Mesenchymal stem cell (in vitro differentiated cells and primary cell): Measurements from ENCODE around the gene DHRSX.

Experiments
- DNase-seq: peaks from one replicate; pipeline ENCODE4 v3.0.0-alpha.2; 2013
- H2AFZ ChIP-seq: one replicate; pipeline ENCODE4 v1.6.1; 2013; ENCODE audit warnings: low read depth, mild to moderate bottlenecking, control low read depth, inconsistent platforms, low read length, moderate library complexity
- H2AK5ac ChIP-seq: 2 replicates; pipeline ENCODE4 v1.6.1; 2013; ENCODE audit warnings: low read length, moderate library complexity, mild to moderate bottlenecking, inconsistent platforms; ENCODE audit not compliant: severe bottlenecking
- H2BK120ac ChIP-seq: one replicate; pipeline ENCODE4 v1.6.1; 2013; ENCODE audit warnings: low read depth, mild to moderate bottlenecking, inconsistent platforms, low read length, moderate library complexity
- H2BK12ac ChIP-seq, 2 experiments: one replicate each; pipeline ENCODE4 v1.6.1; 2013; ENCODE audit warnings: inconsistent platforms in 2 of 2, low read length in 2 of 2, mild to moderate bottlenecking in 2 of 2, moderate library complexity in 2 of 2, control low read depth in 1 of 2
- H2BK15ac ChIP-seq: one replicate; pipeline ENCODE4 v1.6.1; 2013; ENCODE audit warnings: mild to moderate bottlenecking, low read depth, inconsistent platforms; ENCODE audit not compliant: poor library complexity, severe bottlenecking
- H2BK5ac ChIP-seq: 2 replicates; pipeline ENCODE4 v1.6.1; 2013; ENCODE audit warnings: low read depth, mild to moderate bottlenecking, low read length, control low read depth, inconsistent platforms; ENCODE audit not compliant: poor library complexity, severe bottlenecking
- H3K14ac ChIP-seq, 2 experiments: one replicate each; pipeline ENCODE4 v1.6.1; 2013; ENCODE audit warnings: inconsistent platforms in 2 of 2, low read length in 2 of 2, control low read depth in 1 of 2, mild to moderate bottlenecking in 1 of 2, moderate library complexity in 1 of 2
- H3K18ac ChIP-seq, 2 experiments: one replicate each; pipeline ENCODE4 v1.6.1; 2013; ENCODE audit warnings: inconsistent platforms in 2 of 2, low read length in 2 of 2, control low read depth in 1 of 2, low read depth in 1 of 2, mild to moderate bottlenecking in 1 of 2
- H3K23ac ChIP-seq, 2 experiments: one replicate each; pipeline ENCODE4 v1.6.1; 2013; ENCODE audit warnings: inconsistent platforms in 2 of 2, low read length in 2 of 2, mild to moderate bottlenecking in 2 of 2, moderate library complexity in 2 of 2, control low read depth in 1 of 2
- H3K27ac ChIP-seq: 2 replicates; pipeline ENCODE4 v1.5.1; 2013; ENCODE audit warnings: mild to moderate bottlenecking, moderate library complexity, low read length, control low read depth, inconsistent platforms; ENCODE audit not compliant: poor library complexity, severe bottlenecking
- H3K27me3 ChIP-seq, 2 experiments: 2 replicates each; pipeline versions ENCODE4 v1.6.1 to v1.7.0; 2013; ENCODE audit warnings: low read length in 2 of 2, mild to moderate bottlenecking in 2 of 2, moderate library complexity in 2 of 2, control low read depth in 1 of 2, inconsistent platforms in 1 of 2; ENCODE audit not compliant: control insufficient read depth in 1 of 2, insufficient read depth in 1 of 2
- H3K36me3 ChIP-seq, 2 experiments: 2 replicates each; pipeline versions ENCODE4 v1.6.1 to v1.7.0; 2013; ENCODE audit warnings: low read length in 2 of 2, control low read depth in 1 of 2, inconsistent platforms in 1 of 2, low read depth in 1 of 2, mild to moderate bottlenecking in 1 of 2; ENCODE audit not compliant: insufficient read depth in 2 of 2, control insufficient read depth in 1 of 2
- H3K4ac ChIP-seq, 2 experiments: one replicate each; pipeline ENCODE4 v1.6.1; 2013; ENCODE audit warnings: inconsistent platforms in 2 of 2, low read length in 2 of 2, mild to moderate bottlenecking in 2 of 2, moderate library complexity in 2 of 2, control low read depth in 1 of 2, low read depth in 1 of 2
- H3K4me1 ChIP-seq: 2 replicates; pipeline ENCODE4 v1.6.1; 2013; ENCODE audit warnings: low read depth, low read length, control low read depth; ENCODE audit not compliant: control insufficient read depth, insufficient read depth
- H3K4me2 ChIP-seq: 2 replicates; pipeline ENCODE4 v1.6.1; 2013; ENCODE audit warnings: low read length, mild to moderate bottlenecking, inconsistent platforms; ENCODE audit not compliant: poor library complexity, severe bottlenecking
- H3K4me3 ChIP-seq, 2 experiments: 2 replicates each; pipeline versions ENCODE4 v1.5.1 to v1.7.0; 2013; ENCODE audit warnings: low read length in 2 of 2, mild to moderate bottlenecking in 2 of 2, control low read depth in 1 of 2, low read depth in 1 of 2; ENCODE audit not compliant: insufficient read depth in 1 of 2
- H3K79me1 ChIP-seq: replicated peaks from 2 replicates; pipeline ENCODE4 v1.6.1; 2013; ENCODE audit warnings: mild to moderate bottlenecking, control low read depth, low read length, inconsistent platforms; ENCODE audit not compliant: poor library complexity, severe bottlenecking
- H3K9ac ChIP-seq: 2 replicates; pipeline ENCODE4 v1.7.0; 2013; ENCODE audit warnings: mild to moderate bottlenecking, low read length, moderate library complexity
- H3K9me3 ChIP-seq: 2 replicates; pipeline ENCODE4 v1.7.0; 2013; ENCODE audit warnings: mild to moderate bottlenecking, low read length; ENCODE audit not compliant: control insufficient read depth
- H4K8ac ChIP-seq: one replicate; pipeline ENCODE4 v1.6.1; 2013; ENCODE audit warnings: inconsistent platforms, mild to moderate bottlenecking, low read length, moderate library complexity
- H4K91ac ChIP-seq: one replicate; pipeline ENCODE4 v1.6.1; 2013; ENCODE audit warnings: mild to moderate bottlenecking, low read length, inconsistent platforms
- WGBS: methylation state at CpG from one replicate; pipeline ENCODE4 v1.1.7; 2013; ENCODE audit warnings: mixed read lengths; 5-methylcytosine and 5-hydroxymethylcytosine counted together

The DHRSX gene

GRCh38 chrX:2330487-2330886 is 170.3 kb downstream of the DHRSX start:
- Histone ChIP-seq H3K18ac (no peak overlapping the region), H3K36me3 (no peaks in the 10 kb centered on the region), H3K9ac (no peak overlapping the region), H2BK5ac (no peak overlapping the region), H3K4me3 (no peak overlapping the region), H2BK15ac (no peak overlapping the region), H3K23ac (no peak overlapping the region), H2BK120ac (no peak overlapping the region), H3K4ac (no peak overlapping the region), H4K8ac (no peak overlapping the region), H3K9me3 (no peaks in the 10 kb centered on the region), H2BK12ac (no peak overlapping the region), H3K4me2 (no peak overlapping the region), H2AK5ac (no peak overlapping the region), H4K91ac (no peak overlapping the region), H2AFZ (no peak overlapping the region), H3K79me1 (peaks cover 2% of the 10 kb centered on the region), H3K14ac (no peak overlapping the region), H3K27me3 (no peaks in the 10 kb centered on the region), H3K27ac (no peak overlapping the region), H3K4me1 (no peaks in the 10 kb centered on the region)
- 99% methylated on average over 2 of the region's 2 CpGs for WGBS
- DNase-seq: no peak

- Histone ChIP-seq H4K8ac (no peak overlapping the region), H2BK5ac (no peak overlapping the region), H2BK12ac (no peak overlapping the region), H3K18ac (no peak overlapping the region), H2AFZ (no peak overlapping the region), H2BK120ac (no peak overlapping the region), H3K4me1 (no peaks in the 10 kb centered on the region), H3K9me3 (no peaks in the 10 kb centered on the region), H3K79me1 (peaks cover 13% of the 10 kb centered on the region), H3K9ac (no peak overlapping the region), H3K4me3 (no peak overlapping the region), H3K27me3 (no peaks in the 10 kb centered on the region), H4K91ac (no peak overlapping the region), H3K4me2 (no peak overlapping the region), H3K27ac (no peak overlapping the region), H3K14ac (no peak overlapping the region), H3K36me3 (peaks cover 0 to 4% of the 10 kb centered on the region in 2 experiments), H3K23ac (no peak overlapping the region), H2AK5ac (no peak overlapping the region), H2BK15ac (no peak overlapping the region), H3K4ac (no peak overlapping the region)
- DNase-seq: no peak
- WGBS: 98% methylated on average over 5 of the region's 5 CpGs
Observed at GRCh38 chrX:2327423-2327822, 173.4 kb downstream of the DHRSX start.

- no peak overlapping the region for H2AK5ac ChIP-seq
Observed at GRCh38 chrX:2325076-2325784, 175.5 kb downstream of the DHRSX start.

GRCh38 chrX:2324151-2324550 is 176.6 kb downstream of the DHRSX start:
- Histone ChIP-seq H3K27ac (no peak overlapping the region), H3K9ac (no peak overlapping the region), H3K36me3 (peaks cover 0 to 4% of the 10 kb centered on the region in 2 experiments), H3K14ac (no peak overlapping the region), H3K9me3 (no peaks in the 10 kb centered on the region), H2AK5ac (no peak overlapping the region), H3K27me3 (no peaks in the 10 kb centered on the region), H3K4me2 (no peak overlapping the region), H2AFZ (no peak overlapping the region), H3K18ac (no peak overlapping the region), H2BK5ac (no peak overlapping the region), H4K91ac (no peak overlapping the region), H3K79me1 (peaks cover 13% of the 10 kb centered on the region), H3K4me1 (no peaks in the 10 kb centered on the region), H4K8ac (no peak overlapping the region), H3K23ac (no peak overlapping the region), H2BK12ac (no peak overlapping the region), H3K4ac (no peak overlapping the region), H3K4me3 (no peak overlapping the region), H2BK15ac (no peak overlapping the region), H2BK120ac (no peak overlapping the region)
- 86% methylated on average over 8 of the region's 8 CpGs for WGBS
- no peak for DNase-seq

More at GRCh38 chrX:2325076-2325784, 175.5 kb downstream of the DHRSX start:
- Histone ChIP-seq H3K14ac (no peak overlapping the region), H4K8ac (no peak overlapping the region), H3K4me2 (no peak overlapping the region), H3K4me1 (no peaks in the 10 kb centered on the region), H2BK120ac (no peak overlapping the region), H3K18ac (no peak overlapping the region), H3K27me3 (no peaks in the 10 kb centered on the region), H3K23ac (no peak overlapping the region), H3K9ac (peak overlapping the region; percentile 84), H3K4me3 (peak overlapping the region in 1 of 2 experiments; percentile 78), H2BK12ac (no peak overlapping the region), H3K9me3 (no peaks in the 10 kb centered on the region), H3K4ac (no peak overlapping the region), H2BK5ac (no peak overlapping the region), H2BK15ac (no peak overlapping the region), H4K91ac (no peak overlapping the region), H3K27ac (no peak overlapping the region), H3K79me1 (peaks cover 13% of the 10 kb centered on the region), H3K36me3 (peaks cover 0 to 4% of the 10 kb centered on the region in 2 experiments), H2AFZ (no peak overlapping the region)
- DNase-seq: no peak
- WGBS: 96% methylated on average over 27 of the region's 27 CpGs
